DMS 273 (cell line): ENCODE data around the gene PPP1R27.

ENCODE experiments used
- DNase-seq: peaks from one replicate; lab custom pipeline; 2025; ENCODE audit not compliant: unreplicated experiment; lab: John Stamatoyannopoulos, UW

PPP1R27 gene

DNA sequence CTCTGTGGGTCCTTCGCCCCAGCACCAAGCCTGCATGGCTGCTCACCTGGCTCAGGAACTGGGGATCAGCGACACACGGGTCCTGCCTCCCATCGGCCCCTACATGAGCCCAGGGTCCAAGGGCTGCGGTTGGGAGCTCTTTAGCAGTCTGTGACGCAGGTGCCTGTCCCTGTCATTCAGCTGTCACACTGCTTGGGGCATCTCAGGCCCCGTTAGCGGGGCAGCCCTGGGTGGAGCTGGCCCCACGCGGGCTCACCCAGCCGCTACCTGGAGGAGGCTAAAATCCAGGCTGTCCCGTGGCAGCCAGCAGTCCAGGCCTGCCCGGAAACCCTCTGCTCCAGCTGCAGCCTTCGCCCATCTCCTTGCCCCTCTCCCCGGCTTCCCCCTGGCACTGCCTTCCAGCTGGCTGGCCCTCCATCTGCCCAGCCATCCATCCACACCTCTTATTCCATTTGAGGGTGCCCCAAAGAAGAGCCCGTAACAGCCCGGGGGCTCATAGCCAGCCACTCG is 27.6 kb downstream of the PPP1R27 start:
- DNase-seq = peak; percentile 51

DNA sequence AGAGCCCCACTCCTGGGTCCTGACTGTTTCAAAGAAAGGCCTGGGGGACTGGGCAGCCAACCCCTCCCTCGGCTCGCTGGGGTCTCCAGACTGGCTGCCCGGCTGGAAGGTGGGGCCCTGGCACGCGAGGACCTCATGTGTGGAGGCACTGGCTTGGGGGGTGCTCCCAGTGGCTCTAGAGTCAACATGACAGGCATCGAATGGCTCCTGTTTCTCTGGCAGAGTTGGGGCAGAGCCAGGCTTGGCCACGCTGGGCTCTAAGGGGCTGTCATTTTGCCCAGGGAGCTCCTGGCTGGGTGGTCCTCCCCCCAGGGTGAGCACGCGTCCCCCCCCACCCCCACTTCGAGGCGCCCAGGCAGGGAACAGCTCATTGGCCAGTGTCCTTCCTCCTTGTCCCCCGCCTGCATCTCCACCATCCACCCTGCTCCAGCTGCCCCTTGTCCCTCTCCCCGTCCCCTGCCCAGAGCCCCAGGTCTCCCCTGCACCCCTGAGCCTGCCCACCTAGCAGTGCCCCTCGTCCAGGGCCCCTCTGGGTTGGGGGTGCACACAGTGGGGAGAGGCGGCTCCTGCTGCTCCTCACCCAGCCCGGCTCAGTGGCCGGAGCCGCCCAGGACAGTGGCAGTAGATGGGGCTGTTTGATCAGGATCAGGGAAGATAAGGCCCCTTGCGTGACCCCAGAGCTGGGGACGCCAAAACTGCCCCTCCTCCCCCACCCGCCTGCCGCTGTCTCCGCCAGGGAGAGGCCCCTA is 28.2 kb downstream of the PPP1R27 start:
- no peak for DNase-seq

DNA sequence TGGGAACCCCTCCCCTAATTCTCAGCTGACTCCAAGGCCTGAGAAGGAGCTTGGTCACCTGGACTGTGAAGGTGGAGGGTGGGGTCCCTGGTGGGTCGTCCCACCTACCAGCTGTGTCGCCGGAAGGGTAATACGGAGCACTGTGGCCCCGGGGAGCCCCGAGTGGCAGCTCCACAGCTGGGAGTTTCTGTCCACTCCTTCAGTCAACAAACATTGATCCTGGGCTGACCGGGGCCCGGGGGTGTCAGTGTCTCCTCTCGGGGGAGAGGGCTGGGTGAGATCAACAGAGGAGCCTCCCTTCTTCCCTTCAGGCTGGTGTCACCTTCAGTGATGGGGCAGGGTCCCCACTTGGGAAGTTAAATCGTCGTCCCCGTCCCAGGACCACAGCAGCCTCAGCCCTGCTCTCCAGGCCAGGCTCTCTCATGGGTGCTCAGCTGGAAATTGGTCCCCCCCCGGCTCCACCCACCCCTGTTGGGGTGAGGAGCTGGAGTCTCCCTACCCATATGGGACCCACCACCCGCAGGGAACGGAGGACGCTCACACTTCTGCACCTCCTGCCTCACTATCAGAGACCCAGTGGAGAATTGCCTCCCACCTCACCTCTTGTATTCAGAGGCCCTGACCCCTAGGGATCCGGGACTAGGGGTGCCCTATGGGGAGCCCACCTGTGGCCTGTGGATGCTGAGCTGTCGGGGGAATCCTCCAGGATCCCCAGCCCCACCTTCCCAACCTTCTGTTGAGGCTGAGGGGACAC is 29.0 kb downstream of the PPP1R27 start:
- no peak for DNase-seq

DNA sequence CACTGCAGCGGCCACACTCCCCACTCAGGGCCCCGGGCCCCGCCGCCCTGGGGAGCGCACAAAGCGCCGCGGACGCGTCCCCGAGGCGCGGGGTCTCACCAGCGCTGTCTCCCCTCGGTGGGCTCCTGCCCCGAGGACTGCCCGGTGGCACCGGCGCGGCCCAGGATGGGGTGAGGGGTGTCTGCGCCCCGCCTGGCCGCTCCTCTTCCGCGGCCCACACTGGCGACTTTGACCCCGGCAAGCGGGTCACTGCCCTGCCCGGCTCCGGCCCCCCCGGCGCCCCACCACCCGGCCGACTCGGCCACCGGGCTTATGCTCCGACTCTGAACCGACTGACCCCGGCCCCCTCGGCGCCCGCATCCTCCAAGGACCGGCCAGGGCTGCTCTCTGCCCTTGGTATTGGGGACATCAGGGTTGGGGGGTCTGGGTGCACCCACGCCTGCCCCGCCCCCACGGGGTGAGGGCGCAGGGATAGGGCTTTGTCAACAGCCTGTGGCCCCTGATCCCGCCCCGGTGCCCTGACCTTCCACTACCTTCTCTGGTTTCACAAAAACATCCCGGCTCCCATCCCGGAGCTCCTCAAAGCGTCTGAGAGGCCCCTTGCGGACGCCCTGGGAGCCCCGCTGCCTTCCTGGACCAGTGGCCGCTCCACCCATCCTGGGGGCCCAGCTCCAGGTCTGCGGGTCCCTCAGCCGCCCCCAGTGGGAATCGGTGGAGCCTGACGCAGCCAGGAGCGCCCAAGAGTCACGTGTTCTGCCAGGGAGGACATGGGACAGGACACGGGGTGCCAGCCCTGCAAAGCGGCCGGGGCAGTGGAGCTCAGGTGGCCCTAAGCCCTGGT is 30.1 kb downstream of the PPP1R27 start:
- DNase-seq = peak; percentile 50

DNA sequence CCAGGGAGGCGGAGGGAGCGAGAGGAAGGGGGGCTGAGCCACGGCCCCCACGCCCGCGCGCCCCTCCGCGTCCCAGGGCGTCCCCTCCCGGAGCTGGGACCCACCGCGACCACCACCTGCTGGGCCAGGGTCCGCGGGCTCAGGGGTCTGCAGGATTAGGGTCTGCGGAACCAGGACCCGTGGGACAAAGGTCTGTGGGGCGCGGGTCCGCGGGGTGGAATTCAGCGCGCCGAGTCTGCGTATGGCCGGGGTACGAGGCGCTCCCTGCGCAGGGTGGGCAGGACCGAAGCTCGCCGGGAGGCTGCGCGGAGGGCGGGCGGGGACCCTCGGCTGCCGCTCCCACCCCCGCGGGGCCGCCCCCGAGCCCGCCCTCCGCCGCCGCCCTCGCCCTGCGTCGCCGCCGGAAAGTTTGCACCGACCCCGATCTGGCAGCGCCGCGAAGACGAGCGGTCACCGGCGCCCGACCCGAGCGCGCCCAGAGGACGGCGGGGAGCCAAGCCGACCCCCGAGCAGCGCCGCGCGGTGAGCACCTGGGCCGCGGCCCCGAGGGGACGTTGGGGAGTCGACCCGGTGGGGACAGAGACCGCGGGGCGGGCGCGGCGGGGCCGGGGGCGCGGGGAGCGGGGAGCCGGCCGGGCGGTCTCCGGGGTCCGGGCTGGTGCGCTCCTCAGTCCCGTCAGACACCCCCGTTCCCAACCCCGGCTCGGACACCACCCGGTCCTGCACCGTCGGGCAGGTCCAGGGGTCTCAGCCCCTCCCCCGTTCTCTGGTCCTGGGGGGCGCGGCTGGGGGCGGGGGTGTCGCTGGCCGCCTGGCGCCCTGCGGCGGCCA is 30.9 kb downstream of the PPP1R27 start, which contains the start of gene GCGR:
Gene GCGR (plus strand): TSS at position 423 of the 831 bp plus-strand sequence. CDS start 4,869 bp downstream, outside the sequence.
- no peak for DNase-seq

DNA sequence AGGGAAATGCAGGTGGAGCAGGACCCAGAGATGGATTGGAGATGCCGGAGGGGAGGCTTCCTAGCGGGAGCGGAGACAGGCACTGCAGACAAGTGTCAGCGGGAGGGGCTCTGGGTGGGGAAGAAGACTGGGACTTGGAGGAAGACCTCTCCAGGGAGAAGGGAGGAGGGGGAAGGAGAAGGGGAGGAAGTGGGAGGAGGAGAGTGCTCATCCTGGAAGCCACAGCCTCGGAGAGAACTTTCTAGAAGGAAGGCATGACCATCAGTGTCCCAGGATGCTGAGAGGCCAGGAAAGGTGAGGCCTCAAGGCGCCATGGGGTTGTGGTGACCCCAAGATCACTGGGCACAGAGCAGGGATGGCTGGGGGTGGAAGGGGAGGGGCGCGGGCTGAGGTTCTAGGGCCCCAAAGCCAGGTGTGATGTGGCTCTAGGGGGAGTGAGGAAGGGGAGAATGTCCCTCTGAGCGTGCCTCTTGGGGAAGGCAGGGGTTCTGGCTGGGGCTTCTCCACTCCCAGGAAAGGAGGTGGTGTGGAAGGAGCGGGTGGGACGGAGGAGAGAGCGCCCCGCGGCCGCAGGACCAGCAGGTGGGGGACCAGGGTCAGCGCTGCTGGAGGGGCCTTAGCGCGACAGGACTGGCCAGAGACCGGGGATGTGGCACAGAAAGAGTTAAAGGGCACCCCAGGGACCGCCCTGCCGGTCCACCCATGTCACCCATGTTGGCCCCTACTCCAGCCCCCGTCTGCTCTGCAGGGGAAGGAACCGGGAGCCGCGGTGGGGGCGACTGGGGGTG is 31.8 kb downstream of the PPP1R27 start:
- DNase-seq = no peak

DNA sequence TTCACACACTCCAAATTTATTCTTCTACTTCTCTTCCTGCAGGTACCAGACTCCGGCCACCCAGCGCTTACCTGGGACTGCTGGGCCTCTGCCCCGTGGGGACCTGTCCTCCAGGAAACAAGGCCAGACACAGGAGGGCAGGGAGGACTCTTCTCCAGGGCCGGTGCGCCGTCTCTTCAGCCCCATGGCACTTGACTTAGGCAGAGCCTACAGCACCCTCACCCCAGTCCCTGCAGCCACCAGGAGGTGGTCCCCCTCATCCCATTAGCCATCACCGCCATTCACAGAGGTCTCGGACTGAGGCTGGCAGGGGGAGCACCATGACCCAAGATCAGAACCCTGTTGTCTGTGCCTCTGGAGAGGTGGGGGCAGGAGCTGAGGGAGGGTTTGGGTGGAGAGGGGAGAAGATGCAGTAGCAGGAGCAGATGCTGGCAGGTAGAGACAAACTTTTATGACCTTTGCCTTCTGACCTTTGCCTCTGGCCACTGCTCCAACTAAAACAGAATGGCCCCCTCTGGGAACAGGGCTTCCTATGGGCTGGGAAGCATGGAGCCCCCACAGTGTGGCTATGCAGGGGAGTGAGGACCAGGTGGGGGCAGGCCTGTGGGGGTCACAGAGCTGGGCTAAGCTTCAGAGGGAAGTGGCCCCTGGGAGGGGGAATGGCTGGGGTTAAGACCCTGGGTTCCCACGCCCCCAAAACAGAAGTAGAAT is 32.6 kb downstream of the PPP1R27 start:
- DNase-seq = no peak

GRCh38 chr17:81801327-81801726 is 33.5 kb downstream of the PPP1R27 start:
- DNase-seq = no peak

- DNase-seq = no peak
These were observed 40.3 kb downstream of the PPP1R27 start for GRCh38 chr17:81794509-81794908.

DNA sequence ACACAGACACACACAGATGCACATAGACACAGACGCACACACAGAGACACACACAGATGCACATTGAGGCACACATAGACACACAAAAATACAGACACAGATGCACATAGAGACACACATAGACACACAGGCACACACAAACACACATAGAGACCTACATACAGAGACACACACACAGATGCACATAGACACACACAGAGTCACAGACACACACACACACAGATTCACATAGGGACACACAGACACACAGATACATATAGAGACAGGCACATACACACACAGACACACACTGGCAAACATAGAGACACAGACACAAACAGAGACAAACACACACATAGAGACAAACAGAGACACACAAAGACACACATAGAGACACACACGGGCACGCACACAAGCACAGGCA is 40.8 kb downstream of the PPP1R27 start:
- DNase-seq = no peak

GRCh38 chr17:81792675-81793615 is 41.9 kb downstream of the PPP1R27 start:
- no peak for DNase-seq
